GM18870 (cell line): ENCODE results near the gene ARL13B.
"Not testable (repeated sequence)": the region's sequence is repeated elsewhere in the genome, so short reads cannot be mapped to it uniquely, and the experiment has no call there.

Source experiments
- ATAC-seq: cut with Tn5 transposase; IDR thresholded peaks from one replicate; pipeline ENCODE4 v1.9.1; 2021; ENCODE audit warnings: moderate library complexity; ENCODE audit not compliant: unreplicated experiment

Gene ARL13B

GRCh38 chr3:93979850-93980676 lies at the start of gene ARL13B:
Gene ARL13B, plus strand, starts transcription at chr3:93980155. Its CDS starts 269 bp downstream, at chr3:93980424.
- peak; percentile 100 for ATAC-seq

DNA sequence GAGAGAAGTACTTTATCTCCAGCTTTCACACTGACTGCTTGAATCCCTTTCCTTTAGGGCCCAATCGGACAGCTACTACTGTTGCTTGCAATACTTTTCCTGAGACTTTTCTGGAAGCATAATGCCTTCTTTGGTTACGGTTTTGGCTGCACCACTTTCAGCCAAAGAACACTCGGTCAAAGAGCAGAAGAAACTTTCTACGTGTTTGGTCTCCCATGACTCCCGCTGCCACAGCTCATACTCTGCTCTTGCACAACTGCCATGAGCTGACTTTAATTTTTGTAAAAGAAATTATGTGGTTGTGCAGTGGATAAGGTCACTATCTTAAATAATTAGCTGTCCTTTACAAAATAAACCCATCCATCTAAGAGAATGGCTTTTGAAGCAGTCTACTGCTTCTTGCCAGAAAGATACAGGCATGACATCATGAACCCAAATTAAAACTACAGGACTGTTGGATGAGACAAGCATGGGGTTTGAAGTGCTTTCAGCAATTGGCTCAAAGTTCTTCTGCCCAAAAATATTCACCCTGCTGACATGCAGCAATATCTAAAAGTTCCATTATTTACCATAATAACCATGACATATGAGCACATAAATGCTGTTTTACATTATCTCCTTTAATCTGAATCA lies 48.2 kb upstream of the ARL13B start:
- ATAC-seq, result no peak

GRCh38 chr3:93934366-93935046 lies 45.4 kb upstream of the ARL13B start:
- ATAC-seq, result no peak

DNA sequence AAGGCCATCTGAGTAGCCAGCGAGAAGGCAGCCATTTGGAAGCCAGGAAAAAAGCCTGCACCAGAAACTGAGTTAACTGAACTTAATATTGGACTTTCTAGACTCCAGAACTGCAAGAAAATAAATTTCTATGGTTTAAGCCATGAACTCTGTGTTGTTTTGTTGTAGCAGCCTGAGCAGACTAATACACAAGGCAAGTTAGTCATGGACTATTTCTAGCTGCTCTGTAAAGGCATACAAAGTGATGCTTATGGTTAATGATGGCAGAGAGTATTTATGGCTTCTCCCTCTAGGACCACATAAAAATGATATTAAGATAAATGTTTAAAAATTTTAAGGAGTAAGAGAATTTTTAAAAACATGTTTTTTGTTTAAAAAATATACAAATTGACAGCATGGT lies 43.4 kb upstream of the ARL13B start:
- no peak for ATAC-seq

- ATAC-seq, result not testable (repeated sequence)
Measured at GRCh38 chr3:93937485-93937884, 42.5 kb upstream of the ARL13B start.

DNA sequence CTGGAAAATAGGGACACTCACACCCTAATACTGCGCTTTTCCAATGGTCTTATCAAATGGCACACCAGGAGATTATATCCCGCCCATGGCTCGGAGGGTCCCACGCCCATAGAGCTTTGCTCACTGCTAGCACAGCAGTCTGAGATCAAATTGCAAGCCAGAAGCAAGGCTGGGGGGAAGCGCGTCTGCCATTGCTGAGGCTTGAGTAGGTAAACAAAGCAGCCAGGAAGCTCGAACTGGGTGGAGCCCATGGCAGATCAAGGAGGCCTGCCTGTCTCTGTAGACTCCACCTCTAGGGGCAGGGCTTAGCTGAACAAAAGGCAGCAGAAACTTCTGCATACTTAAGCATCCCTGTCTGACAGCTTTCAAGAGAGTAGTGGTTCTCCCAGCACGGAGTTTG lies 30.0 kb upstream of the ARL13B start:
- ATAC-seq, result not testable (repeated sequence)

- ATAC-seq, result no peak
Measured at GRCh38 chr3:93961026-93961425, 18.9 kb upstream of the ARL13B start.

DNA sequence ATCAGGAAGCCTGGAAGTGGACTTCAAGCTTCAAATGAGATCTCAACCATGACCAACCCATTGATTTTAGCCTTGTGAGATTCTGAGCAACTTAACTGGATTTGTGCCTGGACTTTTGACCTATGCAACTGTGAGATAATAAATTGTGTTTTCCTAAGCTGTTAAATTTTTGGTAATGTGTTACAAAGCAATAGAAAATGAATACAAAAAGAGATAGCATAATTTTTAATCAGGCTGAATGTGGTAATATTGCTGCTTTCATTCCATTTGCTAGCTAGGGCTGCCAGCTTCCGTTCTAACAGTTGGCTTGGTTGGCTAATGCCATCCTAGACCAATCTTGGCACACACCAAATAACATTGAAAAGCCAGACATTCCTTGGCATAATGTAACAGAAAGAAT lies 18.5 kb upstream of the ARL13B start:
- ATAC-seq, result no peak

GRCh38 chr3:93962798-93963197 lies 17.2 kb upstream of the ARL13B start:
- ATAC-seq, result no peak

DNA sequence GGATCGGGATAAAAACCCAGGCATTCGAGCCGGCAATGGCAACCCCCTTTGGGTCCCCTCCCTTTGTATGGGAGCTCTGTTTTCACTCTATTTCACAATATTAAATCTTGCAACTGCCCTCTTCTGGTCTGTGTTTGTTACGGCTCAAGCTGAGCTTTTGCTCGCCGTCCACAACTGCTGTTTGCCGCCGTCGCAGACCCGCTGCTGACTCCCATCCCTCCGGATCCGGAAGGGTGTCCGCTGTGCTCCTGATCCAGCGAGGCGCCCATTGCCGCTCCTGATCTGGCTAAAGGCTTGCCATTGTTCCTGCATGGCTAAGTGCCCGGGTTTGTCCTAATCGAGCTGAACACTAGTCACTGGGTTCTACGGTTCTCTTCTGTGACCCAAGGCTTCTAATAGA lies 14.8 kb upstream of the ARL13B start:
- not testable (repeated sequence) for ATAC-seq

GRCh38 chr3:93969443-93969842 lies 10.5 kb upstream of the ARL13B start:
- ATAC-seq, result no peak

DNA sequence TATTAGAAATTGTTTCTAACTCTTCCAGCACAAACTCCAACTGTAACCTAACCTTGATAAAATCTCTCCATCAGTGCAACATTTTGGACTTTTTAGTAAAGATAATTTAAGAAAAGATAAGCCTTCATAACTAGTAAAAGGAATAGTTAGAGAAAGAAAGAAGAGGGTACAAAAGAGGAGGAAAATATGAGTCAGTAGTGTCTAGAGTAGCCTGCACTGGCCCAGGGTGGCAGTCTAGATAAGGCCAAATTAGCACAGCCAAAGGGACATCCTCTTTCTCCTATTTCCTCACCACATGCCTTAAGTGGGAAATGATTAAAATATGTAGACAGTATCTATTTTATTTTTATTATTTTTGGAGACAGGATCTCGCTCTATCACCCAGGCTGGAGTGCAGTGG lies 10.0 kb upstream of the ARL13B start:
- ATAC-seq, result no peak

DNA sequence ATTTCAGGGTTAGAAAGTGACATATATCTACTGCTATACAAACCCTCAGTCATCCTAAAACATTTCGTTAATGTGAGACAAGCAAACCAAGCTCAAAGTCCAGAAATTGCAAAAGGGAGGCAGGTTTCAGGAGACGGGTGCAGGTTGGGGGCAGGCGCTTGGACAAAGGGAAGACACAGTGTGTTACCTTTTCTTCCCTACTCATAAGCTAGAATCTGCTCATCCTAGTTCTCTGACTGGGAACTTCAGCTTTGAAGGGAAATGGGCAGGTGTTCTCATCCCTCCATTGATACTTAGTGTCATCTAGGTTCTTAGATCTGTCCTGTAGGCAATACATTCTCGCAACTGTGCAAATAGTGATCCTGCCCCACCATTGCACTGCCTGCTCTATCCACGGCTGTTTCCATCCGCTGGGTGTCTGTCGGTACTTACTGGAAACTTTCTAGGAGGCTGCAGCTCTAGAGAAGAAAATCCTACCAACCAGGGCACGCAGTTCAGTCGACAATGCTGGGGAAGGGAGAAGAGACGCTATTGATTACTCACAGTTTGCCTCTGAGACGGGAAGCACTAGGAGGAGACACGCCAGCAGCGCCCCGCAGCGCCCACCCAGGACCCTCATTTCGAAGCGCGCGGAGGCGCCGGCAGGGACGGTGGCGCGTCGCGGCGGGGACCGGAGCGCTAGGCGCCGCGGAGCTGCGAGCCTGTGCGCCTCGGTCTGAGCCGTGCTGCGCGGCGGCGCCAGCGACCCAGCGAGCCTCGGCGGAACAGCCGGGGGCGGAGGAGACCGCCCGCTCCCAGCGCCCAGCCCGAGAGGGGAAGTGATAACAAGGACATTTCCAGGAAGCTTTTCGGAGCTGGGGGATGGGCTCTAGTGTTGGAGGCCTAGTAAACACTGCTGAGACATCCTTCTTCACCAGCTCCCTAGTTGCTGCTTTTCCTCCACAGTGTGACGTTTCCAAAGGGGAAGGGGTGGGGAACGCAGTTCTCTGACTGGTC lies 6.5 kb upstream of the ARL13B start, which contains the start of gene PROS1:
PROS1 (minus strand) TSS at position 766 of the 996 bp plus-strand sequence; CDS start at position 619, 147 bp downstream.
- ATAC-seq, result peak; percentile 59

DNA sequence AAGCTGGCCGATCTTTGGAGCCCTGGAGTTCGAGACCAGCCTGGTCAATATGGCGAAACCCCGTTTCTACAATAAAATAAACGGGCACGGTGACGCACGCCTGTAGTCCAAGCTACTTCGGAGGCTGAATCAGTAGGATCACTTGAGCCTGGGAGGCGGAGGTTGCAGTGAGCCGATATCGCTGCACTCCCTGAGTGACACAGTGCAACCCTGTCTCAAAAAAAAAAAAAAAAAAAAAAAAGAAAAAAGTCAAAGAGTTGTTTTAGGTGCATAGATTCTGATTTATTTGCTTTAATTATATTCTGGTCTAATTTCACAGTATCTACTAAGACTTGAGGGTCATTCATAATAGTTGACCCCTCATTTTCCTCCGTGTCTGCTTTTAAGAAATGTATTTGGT lies 1.7 kb downstream of the ARL13B start:
- ATAC-seq, result no peak

DNA sequence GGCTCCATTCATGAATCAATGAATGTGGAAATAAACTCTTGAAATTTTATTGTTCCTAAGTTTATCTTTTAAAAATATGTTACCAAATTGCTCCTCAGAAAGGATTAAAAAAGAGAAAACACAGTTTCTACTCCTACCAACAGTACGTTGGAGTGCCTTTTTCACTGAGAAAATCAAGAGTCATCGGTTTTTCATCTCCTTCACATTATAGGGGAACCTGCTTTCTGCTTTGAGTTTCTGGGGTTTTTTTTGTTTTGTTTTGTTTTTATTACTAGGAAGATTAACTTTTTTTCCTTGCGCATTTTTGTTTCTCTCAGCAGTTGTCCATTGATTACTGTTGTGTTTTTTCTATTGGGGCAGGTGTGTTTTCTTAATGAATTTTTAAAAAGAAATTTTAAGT lies 3.5 kb downstream of the ARL13B start:
- ATAC-seq, result no peak

DNA sequence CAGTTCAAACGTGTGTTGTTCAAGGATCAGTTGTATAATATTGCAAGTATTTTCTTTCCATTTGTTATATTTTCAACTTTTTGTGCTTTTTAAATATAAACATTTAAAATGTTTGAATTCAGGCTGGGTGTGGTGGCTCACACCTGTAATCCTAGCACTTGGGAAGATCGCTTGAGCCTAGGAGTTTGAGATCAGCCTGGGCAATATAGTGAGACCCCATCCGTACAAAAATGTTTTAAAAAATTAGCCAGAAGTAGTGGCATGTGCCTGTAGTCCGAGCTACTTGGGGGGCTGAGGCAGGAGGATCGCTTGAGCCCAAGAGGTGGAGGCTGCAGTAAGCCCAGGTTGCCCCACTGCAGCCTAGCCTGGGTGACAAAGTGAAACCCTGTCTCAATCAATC lies 4.7 kb downstream of the ARL13B start:
- no peak for ATAC-seq

DNA sequence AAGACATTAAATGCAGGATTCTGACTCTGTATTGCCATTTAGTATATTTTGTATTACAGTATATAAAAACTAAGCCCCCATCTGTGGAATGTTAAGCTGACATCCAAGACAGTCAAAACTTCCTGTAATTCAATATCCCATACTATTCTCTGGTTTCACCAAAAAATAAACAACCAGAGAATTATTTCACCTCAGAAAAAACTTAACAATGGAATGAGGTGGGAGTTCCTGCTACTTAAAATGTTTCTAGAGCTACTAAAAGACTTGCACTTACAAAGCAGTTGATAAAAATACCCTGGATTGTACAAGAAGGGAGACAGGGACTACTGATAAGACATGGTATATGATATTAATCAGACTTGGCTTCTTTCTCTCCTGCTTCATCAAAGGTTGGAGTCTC lies 8.3 kb downstream of the ARL13B start:
- ATAC-seq, result no peak

- ATAC-seq, result no peak
Measured at GRCh38 chr3:93988764-93989163, 8.8 kb downstream of the ARL13B start.

DNA sequence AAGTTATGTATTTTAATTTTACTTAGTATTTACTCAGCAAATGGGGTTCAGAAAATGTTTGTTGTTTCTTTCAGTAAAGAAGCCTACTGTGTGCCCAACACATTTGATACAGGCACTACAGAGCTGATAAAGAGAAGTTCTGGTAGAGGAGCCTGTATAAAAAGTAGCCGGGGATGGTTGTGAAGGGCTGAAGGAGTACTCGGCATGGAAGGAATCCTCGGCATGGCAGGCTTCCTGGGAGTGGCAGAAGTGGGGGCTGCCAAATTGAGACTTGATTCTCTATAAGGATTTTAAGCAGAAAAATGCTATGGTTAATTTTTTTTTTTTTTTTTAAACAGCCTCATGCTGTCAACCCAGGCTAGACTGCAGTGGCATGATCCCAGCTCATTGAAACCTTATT lies 9.3 kb downstream of the ARL13B start:
- ATAC-seq, result no peak

- no peak for ATAC-seq
Measured at GRCh38 chr3:93991631-93992030, 11.7 kb downstream of the ARL13B start.

- no peak for ATAC-seq
Measured at GRCh38 chr3:93992207-93992606, 12.3 kb downstream of the ARL13B start.
